SK-N-SH (cell line): ENCODE results near the gene ZC3H7B.

Experiments used
- CTCF ChIP-seq: fragments of 200-600 bp; sonication (generic); IDR thresholded peaks from 2 replicates; pipeline ENCODE4 v1.6.1; 2017; ENCODE audit warnings: antibody characterized with exemption, mild to moderate bottlenecking, moderate library complexity
- NFIC ChIP-seq: IDR thresholded peaks from 2 replicates; pipeline ENCODE4 v1.4.0; 2012; ENCODE audit warnings: borderline replicate concordance
- NRF1 ChIP-seq: IDR thresholded peaks from 2 replicates; pipeline ENCODE4 v1.6.1; 2012; ENCODE audit warnings: low read depth, mild to moderate bottlenecking, low read length
- POLR2AphosphoS5 ChIP-seq: IDR thresholded peaks from 2 replicates; pipeline ENCODE4 v1.6.1; 2012; ENCODE audit warnings: low read depth, low read length
- RAD21 ChIP-seq: IDR thresholded peaks from 2 replicates; pipeline ENCODE4 v1.6.1; 2012; ENCODE audit warnings: mild to moderate bottlenecking, low read length
- USF2 ChIP-seq: fragments of 150-350 bp; IDR thresholded peaks from 2 replicates; pipeline ENCODE4 v1.6.1; 2017; ENCODE audit warnings: antibody characterized with exemption, low read length, low read depth, borderline replicate concordance
- TF ChIP-seq, protein P1 (sequence below): IDR thresholded peaks from 2 replicates; pipeline ENCODE4 v1.4.0; 2012; ENCODE audit warnings: low read depth

DNA sequence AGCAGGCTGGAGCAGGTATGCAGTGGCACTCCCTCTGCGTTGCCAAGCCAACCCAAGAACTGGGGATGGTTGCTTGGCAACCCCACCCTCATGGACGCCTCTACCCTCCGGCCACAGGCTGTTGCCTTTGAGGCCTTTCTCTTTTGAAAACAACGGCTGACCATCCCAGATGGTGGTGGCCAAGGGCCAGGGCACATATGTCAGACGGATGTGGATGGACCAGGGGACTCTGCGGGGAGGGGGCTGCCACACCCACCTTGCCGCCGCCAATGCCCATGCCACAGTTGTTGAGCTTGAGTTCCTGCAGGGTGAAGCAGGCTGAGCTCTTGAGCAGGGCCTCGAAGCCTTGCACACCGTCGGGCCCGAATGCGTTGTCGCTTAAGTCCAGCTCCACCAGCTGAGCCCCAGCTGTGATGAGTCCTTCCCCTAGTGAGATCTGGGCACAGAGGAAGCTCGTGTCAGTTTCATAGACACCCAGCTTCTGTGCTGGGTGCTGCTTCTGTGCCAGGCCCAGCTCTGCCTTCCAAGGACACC is 36.9 kb upstream of the ZC3H7B start:
- TF ChIP-seq, protein P1, sequence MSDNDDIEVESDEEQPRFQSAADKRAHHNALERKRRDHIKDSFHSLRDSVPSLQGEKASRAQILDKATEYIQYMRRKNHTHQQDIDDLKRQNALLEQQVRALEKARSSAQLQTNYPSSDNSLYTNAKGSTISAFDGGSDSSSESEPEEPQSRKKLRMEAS: no peak
- TF ChIP-seq RAD21: no peak
- no peak for TF ChIP-seq CTCF
- TF ChIP-seq NRF1: no peak
- TF ChIP-seq USF2: no peak
- no peak for TF ChIP-seq POLR2AphosphoS5
- TF ChIP-seq NFIC: no peak
